ENCODE results near the gene IL18R1.

Gene IL18R1, protein sequence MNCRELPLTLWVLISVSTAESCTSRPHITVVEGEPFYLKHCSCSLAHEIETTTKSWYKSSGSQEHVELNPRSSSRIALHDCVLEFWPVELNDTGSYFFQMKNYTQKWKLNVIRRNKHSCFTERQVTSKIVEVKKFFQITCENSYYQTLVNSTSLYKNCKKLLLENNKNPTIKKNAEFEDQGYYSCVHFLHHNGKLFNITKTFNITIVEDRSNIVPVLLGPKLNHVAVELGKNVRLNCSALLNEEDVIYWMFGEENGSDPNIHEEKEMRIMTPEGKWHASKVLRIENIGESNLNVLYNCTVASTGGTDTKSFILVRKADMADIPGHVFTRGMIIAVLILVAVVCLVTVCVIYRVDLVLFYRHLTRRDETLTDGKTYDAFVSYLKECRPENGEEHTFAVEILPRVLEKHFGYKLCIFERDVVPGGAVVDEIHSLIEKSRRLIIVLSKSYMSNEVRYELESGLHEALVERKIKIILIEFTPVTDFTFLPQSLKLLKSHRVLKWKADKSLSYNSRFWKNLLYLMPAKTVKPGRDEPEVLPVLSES

DNA sequence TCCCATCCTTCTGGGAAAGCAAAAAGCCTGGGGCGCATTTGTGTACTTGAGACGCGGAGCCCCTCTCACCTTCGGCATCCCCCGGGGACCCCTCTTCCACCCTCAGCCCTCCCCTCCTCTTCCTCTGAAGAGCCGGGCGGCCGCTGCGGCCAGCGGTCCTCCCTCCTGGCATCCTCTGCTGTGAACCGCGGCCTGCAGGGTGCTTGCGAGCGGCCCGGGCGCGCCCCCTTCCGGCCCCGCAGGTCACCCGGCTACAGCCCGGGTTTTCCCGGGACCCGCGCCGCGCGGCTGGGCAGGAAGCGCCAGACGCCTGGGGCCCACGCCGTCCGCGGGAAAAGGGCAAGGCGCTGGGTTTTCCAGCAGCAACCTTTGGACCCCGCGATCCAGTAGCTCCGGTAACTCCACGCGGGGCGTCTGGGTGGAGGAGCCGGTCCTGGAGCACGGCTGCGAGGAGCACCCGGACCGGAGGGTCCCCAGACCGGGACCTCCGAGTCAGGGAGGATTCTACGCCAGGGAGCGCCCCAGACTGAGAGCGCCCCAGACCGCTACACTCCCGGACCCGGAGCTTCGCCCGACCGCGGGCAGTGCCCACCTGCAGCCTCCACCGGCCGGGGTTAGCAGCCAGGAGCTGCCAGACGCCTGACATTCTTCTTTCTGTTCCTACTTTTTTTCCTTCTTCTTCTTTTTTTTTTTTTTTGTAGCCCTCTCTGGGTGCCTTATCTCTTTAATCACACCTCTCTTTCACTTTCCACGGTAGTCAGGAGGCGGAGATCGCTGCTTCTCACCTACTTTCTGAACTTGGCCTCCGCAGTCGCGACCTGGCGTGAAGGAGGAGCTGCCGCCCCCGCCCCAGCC lies at the start of gene IL18R1:
Gene IL18R1, plus strand, starts transcription at position 271 of the 855 bp plus-strand sequence. CDS start 6,865 bp downstream, outside the sequence.
- H3K4me1 ChIP-seq (ENCODE audit: insufficient read depth, low read length), result no peaks in the 10 kb centered on the region
- H3K27me3 ChIP-seq (ENCODE audit: insufficient read depth, low read length), result peaks cover 34% of the 10 kb centered on the region
- peak within 1 kb of the TSS; percentile 73 for H3K4me3 ChIP-seq (ENCODE audit: low read length)
- no peaks in the 10 kb centered on the region for H3K36me3 ChIP-seq (ENCODE audit: insufficient read depth, low read depth, low read length)
- no peak within 1 kb of the TSS for H3K27ac ChIP-seq (ENCODE audit: low read length)
- H3K9me3 ChIP-seq (ENCODE audit: insufficient read depth, low read depth, low read length), result no peaks in the 10 kb centered on the region
- peak within 1 kb of the TSS; percentile 64; the same call in 1 of the 2 replicates for H3K9ac ChIP-seq (ENCODE audit: low read depth, low read length)

DNA sequence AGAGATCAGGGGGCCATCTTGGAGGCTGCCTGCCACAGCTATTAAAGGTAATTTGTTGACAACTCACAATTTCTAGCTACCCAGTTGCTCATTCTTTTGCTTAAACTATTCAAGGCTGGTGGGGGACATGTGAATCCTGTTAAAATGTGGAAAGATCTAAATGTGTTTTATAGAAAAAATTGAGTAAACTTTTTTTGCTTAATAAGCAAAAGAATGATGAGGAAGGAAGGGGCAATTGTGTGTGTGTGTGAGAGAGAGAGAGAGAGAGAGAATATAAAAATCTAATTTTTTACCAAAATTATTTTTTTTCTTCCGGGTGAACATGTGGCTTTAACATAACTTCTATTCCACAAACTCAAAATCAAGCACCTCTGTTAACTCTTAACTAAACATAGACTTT lies 49.5 kb upstream of the IL18R1 start:
- Histone ChIP-seq H3K4me1 (ENCODE audit: insufficient read depth, low read length) (no peaks in the 10 kb centered on the region), H3K9ac (ENCODE audit: low read depth, low read length) (no peak overlapping the region), H3K4me3 (ENCODE audit: low read length) (no peak overlapping the region), H3K9me3 (ENCODE audit: insufficient read depth, low read depth, low read length) (no peaks in the 10 kb centered on the region), H3K27me3 (ENCODE audit: insufficient read depth, low read length) (no peaks in the 10 kb centered on the region), H3K36me3 (ENCODE audit: insufficient read depth, low read depth, low read length) (no peaks in the 10 kb centered on the region), H3K27ac (ENCODE audit: low read length) (no peak overlapping the region)

DNA sequence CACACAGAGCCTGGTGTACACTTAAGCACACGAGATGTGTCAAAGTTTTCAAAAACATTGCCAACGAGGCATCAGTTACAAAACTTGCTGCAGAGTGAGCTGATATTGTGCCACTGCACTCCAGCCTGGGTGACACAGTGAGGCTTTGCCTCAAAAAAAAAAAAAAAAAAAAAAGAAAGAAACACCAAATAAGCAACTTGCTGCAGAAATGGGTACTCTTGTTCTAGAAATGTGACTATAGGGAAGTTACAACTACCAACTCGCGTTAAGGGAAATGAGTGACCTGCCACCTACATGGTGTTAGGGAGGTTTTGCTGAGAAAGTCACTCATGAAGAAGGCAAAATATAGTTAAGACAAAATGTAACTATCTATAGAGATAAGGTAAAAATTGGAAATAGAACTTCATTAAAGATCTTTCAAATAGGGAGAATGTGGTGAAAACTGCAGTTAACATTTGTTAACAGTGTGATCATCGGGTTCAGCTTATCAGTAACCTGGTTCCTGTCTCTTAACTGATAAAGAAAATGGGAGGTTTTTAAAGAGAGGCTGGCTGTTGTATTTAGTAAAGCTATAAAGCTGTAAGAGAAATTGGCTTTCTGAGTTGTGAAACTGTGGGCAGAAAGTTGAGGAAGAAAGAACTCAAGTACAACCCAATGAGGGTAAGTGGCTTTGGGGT lies 44.5 kb upstream of the IL18R1 start, which contains the start of gene IL1RL1:
Gene IL1RL1, plus strand, starts transcription at position 600 of the 677 bp plus-strand sequence. CDS start 26,702 bp downstream, outside the sequence.
- Histone ChIP-seq H3K36me3 (ENCODE audit: insufficient read depth, low read depth, low read length) (no peaks in the 10 kb centered on the region), H3K9ac (ENCODE audit: low read depth, low read length) (no peak within 1 kb of the TSS), H3K4me3 (ENCODE audit: low read length) (no peak within 1 kb of the TSS), H3K27ac (ENCODE audit: low read length) (no peak within 1 kb of the TSS), H3K27me3 (ENCODE audit: insufficient read depth, low read length) (no peaks in the 10 kb centered on the region), H3K9me3 (ENCODE audit: insufficient read depth, low read depth, low read length) (peaks cover 4% of the 10 kb centered on the region; the same call in 1 of the 2 replicates), H3K4me1 (ENCODE audit: insufficient read depth, low read length) (no peaks in the 10 kb centered on the region)

DNA sequence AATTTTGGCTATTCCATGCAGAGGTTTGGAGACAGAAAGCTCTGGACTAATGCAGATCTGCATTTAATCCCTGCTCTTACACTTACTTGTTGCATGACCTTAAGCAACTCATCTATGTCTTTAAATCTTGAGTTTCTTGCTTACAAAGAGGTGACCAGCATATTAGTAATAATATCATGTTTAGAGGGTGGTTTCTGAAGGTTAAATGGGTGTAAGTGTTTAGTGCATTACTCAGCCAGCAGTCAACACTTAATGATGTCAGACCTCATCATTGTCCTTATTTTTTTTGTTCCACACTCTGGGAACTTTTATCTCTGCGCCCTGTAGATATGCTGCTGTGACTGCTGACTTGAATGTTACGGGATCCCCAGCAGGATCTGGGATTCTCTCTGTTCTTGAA lies 42.6 kb upstream of the IL18R1 start:
- Histone ChIP-seq H3K36me3 (ENCODE audit: insufficient read depth, low read depth, low read length) (no peaks in the 10 kb centered on the region), H3K4me3 (ENCODE audit: low read length) (no peak overlapping the region), H3K9ac (ENCODE audit: low read depth, low read length) (no peak overlapping the region), H3K9me3 (ENCODE audit: insufficient read depth, low read depth, low read length) (peaks cover 4% of the 10 kb centered on the region; the same call in 1 of the 2 replicates), H3K27me3 (ENCODE audit: insufficient read depth, low read length) (no peaks in the 10 kb centered on the region), H3K4me1 (ENCODE audit: insufficient read depth, low read length) (no peaks in the 10 kb centered on the region), H3K27ac (ENCODE audit: low read length) (no peak overlapping the region)

DNA sequence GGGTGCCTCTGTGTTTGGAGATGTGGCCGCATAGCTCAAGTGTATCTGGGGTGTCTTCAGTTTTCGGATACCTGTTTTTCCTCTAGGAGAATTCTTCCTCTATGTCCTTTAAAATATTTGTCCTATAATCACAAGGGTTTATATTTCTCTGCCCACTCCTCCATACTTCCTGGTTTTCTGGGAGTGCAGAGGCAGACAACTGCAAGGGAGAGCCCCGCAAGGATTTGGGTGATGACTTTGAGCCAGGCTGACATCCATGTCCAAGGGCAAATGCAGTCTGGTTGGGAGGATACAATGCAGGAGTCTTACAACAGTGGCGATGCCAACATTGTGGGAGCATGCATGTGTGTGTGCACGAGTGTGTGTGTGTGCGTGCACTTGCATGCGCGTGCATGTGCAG lies 42.1 kb upstream of the IL18R1 start:
- no peaks in the 10 kb centered on the region for H3K27me3 ChIP-seq (ENCODE audit: insufficient read depth, low read length)
- no peak overlapping the region for H3K27ac ChIP-seq (ENCODE audit: low read length)
- no peaks in the 10 kb centered on the region for H3K4me1 ChIP-seq (ENCODE audit: insufficient read depth, low read length)
- H3K4me3 ChIP-seq (ENCODE audit: low read length), result no peak overlapping the region
- no peaks in the 10 kb centered on the region for H3K36me3 ChIP-seq (ENCODE audit: insufficient read depth, low read depth, low read length)
- H3K9ac ChIP-seq (ENCODE audit: low read depth, low read length), result no peak overlapping the region
- peaks cover 4% of the 10 kb centered on the region; the same call in 1 of the 2 replicates for H3K9me3 ChIP-seq (ENCODE audit: insufficient read depth, low read depth, low read length)

DNA sequence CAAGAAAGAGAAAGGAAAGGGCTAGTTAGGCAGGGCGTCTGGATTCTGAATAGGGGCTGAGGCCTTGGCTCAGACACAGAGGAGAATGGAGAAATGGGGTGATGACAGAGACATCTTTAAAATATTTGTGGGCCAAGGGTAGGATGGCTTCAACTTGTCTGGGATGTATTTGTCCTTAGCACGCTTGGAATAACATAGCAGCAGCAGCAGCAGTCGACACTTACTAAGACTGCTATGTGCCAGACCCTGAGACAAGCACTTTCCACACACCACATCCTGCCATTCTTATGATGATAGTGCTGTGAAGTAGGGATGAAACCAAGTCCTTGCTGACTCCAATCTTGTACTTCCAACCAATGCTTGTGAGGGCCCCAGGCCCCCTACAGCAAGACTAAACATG lies 41.6 kb upstream of the IL18R1 start:
- Histone ChIP-seq H3K27me3 (ENCODE audit: insufficient read depth, low read length) (no peaks in the 10 kb centered on the region), H3K9me3 (ENCODE audit: insufficient read depth, low read depth, low read length) (peaks cover 4% of the 10 kb centered on the region; the same call in 1 of the 2 replicates), H3K9ac (ENCODE audit: low read depth, low read length) (no peak overlapping the region), H3K36me3 (ENCODE audit: insufficient read depth, low read depth, low read length) (no peaks in the 10 kb centered on the region), H3K4me1 (ENCODE audit: insufficient read depth, low read length) (no peaks in the 10 kb centered on the region), H3K27ac (ENCODE audit: low read length) (no peak overlapping the region), H3K4me3 (ENCODE audit: low read length) (no peak overlapping the region)

DNA sequence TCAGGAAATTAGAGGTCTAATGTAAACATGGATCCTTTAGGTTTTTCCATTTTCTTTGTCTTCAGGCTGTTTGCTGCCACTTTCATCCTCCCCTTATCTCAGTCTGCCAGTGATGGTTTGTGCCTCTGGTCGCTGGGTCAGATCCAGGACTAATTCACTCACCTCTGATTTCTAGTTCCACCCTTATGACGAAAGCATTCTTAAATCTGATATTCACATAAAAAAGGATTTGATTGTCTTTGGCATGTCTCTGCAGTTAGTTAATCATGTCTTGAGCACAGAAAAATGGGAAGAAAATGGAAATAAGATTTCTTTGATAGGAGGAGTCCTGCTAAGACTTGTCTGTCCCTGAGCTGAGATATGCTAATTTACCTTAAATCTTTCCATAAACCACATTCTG lies 39.7 kb upstream of the IL18R1 start:
- Histone ChIP-seq H3K4me1 (ENCODE audit: insufficient read depth, low read length) (no peaks in the 10 kb centered on the region), H3K9me3 (ENCODE audit: insufficient read depth, low read depth, low read length) (peaks cover 4% of the 10 kb centered on the region; the same call in 1 of the 2 replicates), H3K9ac (ENCODE audit: low read depth, low read length) (no peak overlapping the region), H3K27me3 (ENCODE audit: insufficient read depth, low read length) (no peaks in the 10 kb centered on the region), H3K27ac (ENCODE audit: low read length) (no peak overlapping the region), H3K36me3 (ENCODE audit: insufficient read depth, low read depth, low read length) (no peaks in the 10 kb centered on the region), H3K4me3 (ENCODE audit: low read length) (no peak overlapping the region)

DNA sequence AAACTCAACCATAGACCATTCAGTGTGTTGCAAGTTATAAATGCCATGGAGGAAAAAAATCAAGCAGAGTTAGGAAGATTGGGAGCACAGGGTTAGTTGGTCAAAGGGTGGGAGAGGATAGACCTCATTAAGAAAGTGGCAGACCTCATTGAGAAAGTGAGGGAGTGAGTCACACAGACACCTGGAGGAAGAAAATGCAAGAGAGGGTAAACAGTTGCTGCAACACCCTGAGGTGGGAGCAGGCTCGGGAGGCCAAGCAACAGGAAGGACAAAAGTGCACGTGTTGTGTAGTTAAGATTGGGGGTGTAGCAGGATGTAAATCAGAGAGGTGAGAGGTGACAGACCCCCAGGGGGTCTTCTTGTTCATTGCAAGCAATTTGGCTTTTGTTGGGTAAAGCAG lies 37.9 kb upstream of the IL18R1 start:
- no peak overlapping the region for H3K27ac ChIP-seq (ENCODE audit: low read length)
- H3K9me3 ChIP-seq (ENCODE audit: insufficient read depth, low read depth, low read length), result peaks cover 4% of the 10 kb centered on the region; the same call in 1 of the 2 replicates
- H3K27me3 ChIP-seq (ENCODE audit: insufficient read depth, low read length), result no peaks in the 10 kb centered on the region
- H3K4me3 ChIP-seq (ENCODE audit: low read length), result no peak overlapping the region
- H3K4me1 ChIP-seq (ENCODE audit: insufficient read depth, low read length), result no peaks in the 10 kb centered on the region
- H3K9ac ChIP-seq (ENCODE audit: low read depth, low read length), result no peak overlapping the region
- H3K36me3 ChIP-seq (ENCODE audit: insufficient read depth, low read depth, low read length), result no peaks in the 10 kb centered on the region

DNA sequence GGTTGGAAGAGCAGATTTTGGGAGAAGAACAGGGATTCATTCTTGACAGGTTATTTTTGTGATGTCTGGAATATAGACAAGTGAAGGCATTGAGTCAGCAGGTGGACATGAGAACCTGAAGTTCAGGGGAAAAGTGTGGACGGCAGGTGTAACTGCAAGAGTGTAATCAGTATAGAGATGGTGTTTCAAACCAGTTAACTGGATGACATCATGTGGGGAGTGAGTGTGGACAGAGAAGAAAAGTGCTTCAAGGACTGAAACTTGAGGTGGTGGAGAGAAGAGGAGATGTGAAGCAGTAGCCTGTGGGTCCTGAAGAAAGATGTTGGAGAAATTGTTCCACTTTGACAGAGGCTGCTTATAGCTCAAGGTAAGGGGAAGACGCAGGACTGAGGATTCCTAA lies 37.2 kb upstream of the IL18R1 start:
- no peak overlapping the region for H3K9ac ChIP-seq (ENCODE audit: low read depth, low read length)
- H3K4me1 ChIP-seq (ENCODE audit: insufficient read depth, low read length), result no peaks in the 10 kb centered on the region
- no peaks in the 10 kb centered on the region for H3K36me3 ChIP-seq (ENCODE audit: insufficient read depth, low read depth, low read length)
- peaks cover 8% of the 10 kb centered on the region; the same call in 1 of the 2 replicates for H3K9me3 ChIP-seq (ENCODE audit: insufficient read depth, low read depth, low read length)
- no peaks in the 10 kb centered on the region for H3K27me3 ChIP-seq (ENCODE audit: insufficient read depth, low read length)
- no peak overlapping the region for H3K27ac ChIP-seq (ENCODE audit: low read length)
- no peak overlapping the region for H3K4me3 ChIP-seq (ENCODE audit: low read length)

DNA sequence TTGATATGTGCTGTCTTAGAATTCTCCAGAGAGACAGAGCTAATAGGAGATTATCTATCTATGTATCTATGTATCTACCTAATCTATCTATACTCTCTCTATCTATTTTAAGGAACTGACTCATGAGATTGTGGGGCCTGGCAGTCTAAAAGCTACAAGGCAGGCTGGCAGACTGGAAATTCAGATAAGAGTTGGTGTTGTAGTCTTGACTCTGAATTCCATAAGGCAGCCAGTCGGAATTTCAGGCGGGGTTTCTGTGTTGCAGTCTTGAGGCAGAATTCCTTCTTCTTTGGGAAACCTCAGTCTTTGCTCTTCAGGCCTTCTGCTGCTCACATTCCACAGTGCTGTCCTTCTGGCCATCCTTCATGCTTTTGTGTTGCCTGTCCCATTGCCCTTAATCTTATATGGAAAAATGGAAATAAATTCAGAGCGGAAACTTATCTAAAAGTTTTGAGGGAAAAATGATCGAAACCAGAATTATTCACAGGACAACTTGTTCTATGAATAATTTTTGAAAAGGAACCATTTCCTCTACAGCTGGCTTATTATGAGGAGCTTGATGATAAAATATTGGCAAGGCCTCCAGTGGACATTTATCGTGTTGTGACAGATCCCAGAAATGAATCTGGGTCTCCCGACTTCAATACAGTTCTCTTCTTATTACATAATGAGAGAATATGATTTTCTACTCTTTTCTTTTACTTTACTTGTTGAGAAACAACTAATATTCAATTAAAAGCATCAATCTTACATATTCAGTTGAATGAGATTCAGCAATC lies 33.5 kb upstream of the IL18R1 start:
- no peaks in the 10 kb centered on the region for H3K27me3 ChIP-seq (ENCODE audit: insufficient read depth, low read length)
- no peaks in the 10 kb centered on the region for H3K36me3 ChIP-seq (ENCODE audit: insufficient read depth, low read depth, low read length)
- H3K4me1 ChIP-seq (ENCODE audit: insufficient read depth, low read length), result no peaks in the 10 kb centered on the region
- H3K4me3 ChIP-seq (ENCODE audit: low read length), result no peak overlapping the region
- no peak overlapping the region for H3K9ac ChIP-seq (ENCODE audit: low read depth, low read length)
- H3K9me3 ChIP-seq (ENCODE audit: insufficient read depth, low read depth, low read length), result peaks cover 15% of the 10 kb centered on the region; the same call in 1 of the 2 replicates
- H3K27ac ChIP-seq (ENCODE audit: low read length), result no peak overlapping the region

Measured in iPS-20b (cell line).